Stimulated activated CD8-positive, alpha-beta memory T cell treated with anti-CD3 and anti-CD28 coated beads, Interleukin-4, amount 100 ng/mL, for 24 hours (primary cell): Measurements from ENCODE around the gene LST1.

Experiments used
- DNase-seq: peaks from one replicate; pipeline ENCODE4 v3.0.0-alpha.2; 2020; ENCODE audit warnings: low read depth

LST1 gene

GRCh38 chr6:31559958-31560696 lies 25.9 kb upstream of the LST1 start:
- DNase-seq: no peak

- DNase-seq: no peak
Measured at GRCh38 chr6:31560697-31561058, 25.4 kb upstream of the LST1 start.

DNA sequence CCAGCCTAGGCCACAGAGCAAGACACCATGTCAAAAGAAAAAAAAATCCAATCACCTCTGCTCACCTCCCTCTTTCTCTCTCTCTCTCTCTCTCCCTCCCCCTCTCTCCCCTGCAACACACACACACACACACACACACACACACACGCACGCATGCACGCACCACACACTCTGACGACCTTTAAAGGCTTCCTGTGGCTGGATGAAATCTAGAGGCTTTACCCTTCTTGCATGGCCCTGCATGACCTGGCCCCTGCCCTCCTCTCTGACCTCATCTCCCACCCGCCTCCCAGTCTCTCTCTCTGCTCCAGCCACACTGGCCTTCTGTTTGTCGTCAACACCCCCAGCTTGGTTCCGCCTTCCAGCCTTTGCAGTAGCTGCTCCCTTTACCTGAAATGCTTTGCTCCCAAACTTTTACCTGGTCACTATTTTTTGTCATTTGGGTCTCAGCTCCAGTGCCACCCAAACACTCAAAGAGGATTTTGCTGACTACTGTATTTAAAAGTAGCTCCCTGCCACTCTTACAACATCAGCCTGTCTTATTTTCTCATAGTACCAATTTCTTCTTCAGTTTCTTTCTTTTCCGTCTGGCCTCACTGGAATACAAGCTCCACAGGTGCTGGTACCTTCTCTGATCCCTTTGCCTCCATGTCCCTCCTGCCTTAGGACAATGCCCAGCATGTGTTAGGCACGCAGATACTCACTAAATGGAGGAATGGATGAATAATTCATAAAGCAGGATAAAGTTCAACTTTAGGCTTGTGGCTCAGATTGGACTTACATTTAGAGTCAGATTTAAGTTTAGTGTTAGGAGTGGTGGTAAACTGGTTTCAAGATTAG lies 18.3 kb upstream of the LST1 start:
- DNase-seq: no peak

- DNase-seq: no peak
Measured at GRCh38 chr6:31568537-31568961, 17.5 kb upstream of the LST1 start.

DNA sequence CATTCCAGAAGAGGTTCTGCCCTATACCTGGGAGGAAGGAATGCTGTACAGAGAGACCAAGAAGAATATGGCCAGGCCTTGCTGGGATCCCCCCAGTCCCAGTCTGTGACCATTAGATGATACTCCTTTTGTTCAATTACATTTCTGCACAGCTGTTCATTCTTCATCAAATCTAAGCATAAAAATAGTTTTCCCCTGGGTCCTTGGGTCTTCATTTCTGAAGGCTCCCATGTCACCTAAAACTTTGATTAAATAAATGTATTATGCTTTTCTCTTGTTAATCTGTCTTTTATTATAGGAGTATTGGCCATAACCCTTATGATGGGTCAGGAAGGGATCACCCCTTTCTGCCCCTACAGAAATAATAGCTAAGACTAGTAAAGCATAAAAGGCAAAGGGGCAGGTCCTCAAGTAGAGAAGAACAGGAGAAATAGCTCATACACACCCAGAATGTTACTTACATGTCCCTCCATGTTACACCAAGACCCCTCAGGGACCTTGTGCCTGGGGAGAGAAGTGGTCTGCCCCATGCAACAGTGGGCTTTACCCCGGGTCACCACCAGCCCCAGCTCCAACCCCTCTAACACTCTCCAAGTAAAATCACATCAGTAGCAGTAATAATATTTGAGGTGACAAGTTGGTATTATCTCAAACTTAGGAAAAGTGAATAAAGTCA lies 16.1 kb upstream of the LST1 start:
- no peak for DNase-seq

DNA sequence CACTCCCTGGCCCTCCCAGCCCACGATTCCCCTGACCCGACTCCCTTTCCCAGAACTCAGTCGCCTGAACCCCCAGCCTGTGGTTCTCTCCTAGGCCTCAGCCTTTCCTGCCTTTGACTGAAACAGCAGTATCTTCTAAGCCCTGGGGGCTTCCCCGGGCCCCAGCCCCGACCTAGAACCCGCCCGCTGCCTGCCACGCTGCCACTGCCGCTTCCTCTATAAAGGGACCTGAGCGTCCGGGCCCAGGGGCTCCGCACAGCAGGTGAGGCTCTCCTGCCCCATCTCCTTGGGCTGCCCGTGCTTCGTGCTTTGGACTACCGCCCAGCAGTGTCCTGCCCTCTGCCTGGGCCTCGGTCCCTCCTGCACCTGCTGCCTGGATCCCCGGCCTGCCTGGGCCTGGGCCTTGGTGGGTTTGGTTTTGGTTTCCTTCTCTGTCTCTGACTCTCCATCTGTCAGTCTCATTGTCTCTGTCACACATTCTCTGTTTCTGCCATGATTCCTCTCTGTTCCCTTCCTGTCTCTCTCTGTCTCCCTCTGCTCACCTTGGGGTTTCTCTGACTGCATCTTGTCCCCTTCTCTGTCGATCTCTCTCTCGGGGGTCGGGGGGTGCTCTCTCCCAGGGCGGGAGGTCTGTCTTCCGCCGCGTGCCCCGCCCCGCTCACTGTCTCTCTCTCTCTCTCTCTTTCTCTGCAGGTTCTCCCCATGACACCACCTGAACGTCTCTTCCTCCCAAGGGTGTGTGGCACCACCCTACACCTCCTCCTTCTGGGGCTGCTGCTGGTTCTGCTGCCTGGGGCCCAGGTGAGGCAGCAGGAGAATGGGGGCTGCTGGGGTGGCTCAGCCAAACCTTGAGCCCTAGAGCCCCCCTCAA lies 13.8 kb upstream of the LST1 start, which contains the start of gene LTA:
Gene LTA, plus strand, starts transcription at position 249 of the 871 bp plus-strand sequence. Its CDS starts 454 bp downstream, at position 703.
- peak; percentile 73 for DNase-seq

GRCh38 chr6:31573239-31574105 lies 12.6 kb upstream of the LST1 start:
- no peak for DNase-seq

DNA sequence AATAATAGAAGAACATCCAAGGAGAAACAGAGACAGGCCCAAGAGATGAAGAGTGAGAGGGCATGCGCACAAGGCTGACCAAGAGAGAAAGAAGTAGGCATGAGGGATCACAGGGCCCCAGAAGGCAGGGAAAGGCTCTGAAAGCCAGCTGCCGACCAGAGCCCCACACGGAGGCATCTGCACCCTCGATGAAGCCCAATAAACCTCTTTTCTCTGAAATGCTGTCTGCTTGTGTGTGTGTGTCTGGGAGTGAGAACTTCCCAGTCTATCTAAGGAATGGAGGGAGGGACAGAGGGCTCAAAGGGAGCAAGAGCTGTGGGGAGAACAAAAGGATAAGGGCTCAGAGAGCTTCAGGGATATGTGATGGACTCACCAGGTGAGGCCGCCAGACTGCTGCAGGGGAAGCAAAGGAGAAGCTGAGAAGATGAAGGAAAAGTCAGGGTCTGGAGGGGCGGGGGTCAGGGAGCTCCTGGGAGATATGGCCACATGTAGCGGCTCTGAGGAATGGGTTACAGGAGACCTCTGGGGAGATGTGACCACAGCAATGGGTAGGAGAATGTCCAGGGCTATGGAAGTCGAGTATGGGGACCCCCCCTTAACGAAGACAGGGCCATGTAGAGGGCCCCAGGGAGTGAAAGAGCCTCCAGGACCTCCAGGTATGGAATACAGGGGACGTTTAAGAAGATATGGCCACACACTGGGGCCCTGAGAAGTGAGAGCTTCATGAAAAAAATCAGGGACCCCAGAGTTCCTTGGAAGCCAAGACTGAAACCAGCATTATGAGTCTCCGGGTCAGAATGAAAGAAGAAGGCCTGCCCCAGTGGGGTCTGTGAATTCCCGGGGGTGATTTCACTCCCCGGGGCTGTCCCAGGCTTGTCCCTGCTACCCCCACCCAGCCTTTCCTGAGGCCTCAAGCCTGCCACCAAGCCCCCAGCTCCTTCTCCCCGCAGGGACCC lies 11.7 kb upstream of the LST1 start:
- DNase-seq: no peak

GRCh38 chr6:31575335-31575901 lies 10.7 kb upstream of the LST1 start, which contains the start of gene TNF:
TSS of gene TNF (plus strand) at chr6:31575565. CDS start at chr6:31575742, 177 bp downstream.
- DNase-seq: peak; percentile 67

DNA sequence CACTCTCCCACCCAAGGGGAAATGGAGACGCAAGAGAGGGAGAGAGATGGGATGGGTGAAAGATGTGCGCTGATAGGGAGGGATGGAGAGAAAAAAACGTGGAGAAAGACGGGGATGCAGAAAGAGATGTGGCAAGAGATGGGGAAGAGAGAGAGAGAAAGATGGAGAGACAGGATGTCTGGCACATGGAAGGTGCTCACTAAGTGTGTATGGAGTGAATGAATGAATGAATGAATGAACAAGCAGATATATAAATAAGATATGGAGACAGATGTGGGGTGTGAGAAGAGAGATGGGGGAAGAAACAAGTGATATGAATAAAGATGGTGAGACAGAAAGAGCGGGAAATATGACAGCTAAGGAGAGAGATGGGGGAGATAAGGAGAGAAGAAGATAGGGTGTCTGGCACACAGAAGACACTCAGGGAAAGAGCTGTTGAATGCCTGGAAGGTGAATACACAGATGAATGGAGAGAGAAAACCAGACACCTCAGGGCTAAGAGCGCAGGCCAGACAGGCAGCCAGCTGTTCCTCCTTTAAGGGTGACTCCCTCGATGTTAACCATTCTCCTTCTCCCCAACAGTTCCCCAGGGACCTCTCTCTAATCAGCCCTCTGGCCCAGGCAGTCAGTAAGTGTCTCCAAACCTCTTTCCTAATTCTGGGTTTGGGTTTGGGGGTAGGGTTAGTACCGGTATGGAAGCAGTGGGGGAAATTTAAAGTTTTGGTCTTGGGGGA lies 10.0 kb upstream of the LST1 start:
- DNase-seq: no peak

DNA sequence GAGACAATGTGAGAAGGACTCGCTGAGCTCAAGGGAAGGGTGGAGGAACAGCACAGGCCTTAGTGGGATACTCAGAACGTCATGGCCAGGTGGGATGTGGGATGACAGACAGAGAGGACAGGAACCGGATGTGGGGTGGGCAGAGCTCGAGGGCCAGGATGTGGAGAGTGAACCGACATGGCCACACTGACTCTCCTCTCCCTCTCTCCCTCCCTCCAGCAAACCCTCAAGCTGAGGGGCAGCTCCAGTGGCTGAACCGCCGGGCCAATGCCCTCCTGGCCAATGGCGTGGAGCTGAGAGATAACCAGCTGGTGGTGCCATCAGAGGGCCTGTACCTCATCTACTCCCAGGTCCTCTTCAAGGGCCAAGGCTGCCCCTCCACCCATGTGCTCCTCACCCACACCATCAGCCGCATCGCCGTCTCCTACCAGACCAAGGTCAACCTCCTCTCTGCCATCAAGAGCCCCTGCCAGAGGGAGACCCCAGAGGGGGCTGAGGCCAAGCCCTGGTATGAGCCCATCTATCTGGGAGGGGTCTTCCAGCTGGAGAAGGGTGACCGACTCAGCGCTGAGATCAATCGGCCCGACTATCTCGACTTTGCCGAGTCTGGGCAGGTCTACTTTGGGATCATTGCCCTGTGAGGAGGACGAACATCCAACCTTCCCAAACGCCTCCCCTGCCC lies 9.0 kb upstream of the LST1 start:
- no peak for DNase-seq

GRCh38 chr6:31577579-31577966 lies 8.5 kb upstream of the LST1 start:
- no peak for DNase-seq

GRCh38 chr6:31578184-31579118 lies 7.6 kb upstream of the LST1 start:
- no peak for DNase-seq

- DNase-seq: no peak
Measured at GRCh38 chr6:31579119-31579505, 7.0 kb upstream of the LST1 start.

GRCh38 chr6:31579546-31580437 lies 6.3 kb upstream of the LST1 start:
- DNase-seq: no peak

GRCh38 chr6:31580438-31580740 lies 5.7 kb upstream of the LST1 start:
- no peak for DNase-seq
